CD8-positive, alpha-beta memory T cell (primary cell): ENCODE results near the gene GRK2. TPM values are rescaled to one million over a fixed set of nuclear protein-coding genes. Genes with fewer than 3 reads are reported as not detected.
A peak's percentile ranks its signal among the peaks of the same experiment; 100 is the strongest.
"Not testable (repeated sequence)": the region's sequence is repeated elsewhere in the genome, so short reads cannot be mapped to it uniquely, and the experiment has no call there.

Experiments used
- CTCF ChIA-PET: fragments of 350-600 bp; sonication (Branson Sonifier 250); formaldehyde crosslinking; loops from one replicate; lab custom pipeline; 2021; ENCODE audit warnings: antibody characterized with exemption; lab: Charles Lee
- POLR2A ChIA-PET: fragments of 350-600 bp; sonication (Branson Sonifier 250); formaldehyde crosslinking; loops from one replicate; lab custom pipeline; 2021; ENCODE audit warnings: antibody characterized with exemption; lab: Charles Lee
- DNase-seq, 5 donors: peaks; one replicate each; pipeline versions ENCODE4 v3.0.0 to v3.0.0-alpha.2; 2020 to 2022; ENCODE audit warnings: mixed read lengths in 1 of 5
- H3K27ac ChIP-seq: one replicate; pipeline ENCODE4 v1.7.0; 2013; ENCODE audit warnings: low read depth, mild to moderate bottlenecking, low read length, moderate library complexity
- H3K27me3 ChIP-seq: 2 replicates; pipeline ENCODE4 v1.7.0; 2013; ENCODE audit warnings: low read length, mild to moderate bottlenecking; ENCODE audit not compliant: insufficient read depth, poor library complexity, severe bottlenecking
- H3K36me3 ChIP-seq: 2 replicates; pipeline ENCODE4 v1.7.0; 2013; ENCODE audit warnings: mild to moderate bottlenecking, low read length, moderate library complexity; ENCODE audit not compliant: insufficient read depth
- H3K4me1 ChIP-seq: 2 replicates; pipeline ENCODE4 v1.7.0; 2013; ENCODE audit warnings: mild to moderate bottlenecking, low read length, moderate library complexity; ENCODE audit not compliant: insufficient read depth
- H3K4me3 ChIP-seq: 2 replicates; pipeline ENCODE4 v1.7.0; 2013; ENCODE audit warnings: mild to moderate bottlenecking, low read length
- H3K9me3 ChIP-seq: 2 replicates; pipeline ENCODE4 v1.7.0; 2013; ENCODE audit warnings: mild to moderate bottlenecking, low read length
- H3K27ac Mint-ChIP-seq, 8 donors: one replicate each; pipeline ENCODE4 v1.8.0; 2020 to 2021; ENCODE audit warnings: mixed read lengths in 8 of 8, mild to moderate bottlenecking in 6 of 8, inconsistent platforms in 3 of 8, moderate library complexity in 3 of 8
- H3K27me3 Mint-ChIP-seq, 2 donors: one replicate each; pipeline ENCODE4 v1.8.0; 2020 to 2021; ENCODE audit warnings: mixed read lengths in 2 of 2, mild to moderate bottlenecking in 1 of 2, moderate library complexity in 1 of 2
- H3K36me3 Mint-ChIP-seq, 3 donors: one replicate each; pipeline ENCODE4 v1.8.0; 2020 to 2021; ENCODE audit warnings: mixed read lengths in 3 of 3, inconsistent platforms in 1 of 3, mild to moderate bottlenecking in 1 of 3
- H3K4me1 Mint-ChIP-seq, 3 donors: one replicate each; pipeline ENCODE4 v1.8.0; 2020 to 2021; ENCODE audit warnings: mixed read lengths in 3 of 3, inconsistent platforms in 1 of 3, mild to moderate bottlenecking in 1 of 3
- H3K4me3 Mint-ChIP-seq, 7 donors: one replicate each; pipeline ENCODE4 v1.8.0; 2020 to 2021; ENCODE audit warnings: mixed read lengths in 7 of 7, mild to moderate bottlenecking in 6 of 7, moderate library complexity in 4 of 7, inconsistent platforms in 2 of 7
- H3K9me3 Mint-ChIP-seq, 5 donors: one replicate each; pipeline ENCODE4 v1.8.0; 2020 to 2022; ENCODE audit warnings: mixed read lengths in 5 of 5, mild to moderate bottlenecking in 3 of 5, moderate library complexity in 2 of 5, inconsistent platforms in 1 of 5
- polyA plus RNA-seq: library from polyadenylated mRNA; unstranded; fragments of 300-500 nt; fragmentation: Illumina TruSeq; gene quantifications from one replicate; pipeline ENCODE4 v1.2.3, GENCODE V29; 2021
- total RNA-seq, 2 experiments: library from RNA; stranded (reverse); gene quantifications; one replicate each; pipeline ENCODE4 v1.2.3, GENCODE V29; 2021

The GRK2 gene
- 100 to 1,000 TPM; 237 to 246 TPM for total RNA-seq
- polyA plus RNA-seq: 69.9 TPM

GRCh38 chr11:67266449-67267187 lies at the start of gene GRK2:
Gene GRK2 (plus strand): TSS chr11:67266473. CDS start chr11:67266700, 227 bp downstream.
- DNase-seq: peak in 3 of 5 donors; percentile 40 to 70 (median 45)
- CTCF ChIA-PET: interaction anchor here (0.6 to 8.1 kb wide), 12 partner anchors 9 to 123 kb away, joined by 3 to 114 read pairs (median 4); partner anchors contain the start of genes ANKRD13D and SSH3

GRCh38 chr11:67227726-67228125 lies 38.5 kb upstream of the GRK2 start:
- no peaks in the 10 kb centered on the region for H3K27me3 ChIP-seq
- no peak for DNase-seq
- H3K9me3 Mint-ChIP-seq: no peaks in the 10 kb centered on the region
- H3K27me3 Mint-ChIP-seq: no peaks in the 10 kb centered on the region
- peaks cover 4% of the 10 kb centered on the region for H3K4me1 ChIP-seq
- CTCF ChIA-PET: no interaction called here
- H3K4me3 Mint-ChIP-seq: no peak overlapping the region
- peaks cover 3 to 76% (median 9%) of the 10 kb centered on the region in 3 donors for H3K36me3 Mint-ChIP-seq
- H3K36me3 ChIP-seq: peaks cover 44% of the 10 kb centered on the region
- H3K9me3 ChIP-seq: no peaks in the 10 kb centered on the region
- H3K4me3 ChIP-seq: no peak overlapping the region
- H3K27ac Mint-ChIP-seq: no peak overlapping the region
- peaks cover 15 to 20% (median 15%) of the 10 kb centered on the region in 3 donors for H3K4me1 Mint-ChIP-seq
- POLR2A ChIA-PET: no interaction called here
- H3K27ac ChIP-seq: no peak overlapping the region

More at GRCh38 chr11:67266449-67267187, at the start of gene GRK2:
- H3K4me3 ChIP-seq: peak within 1 kb of the TSS; percentile 99
- no peaks in the 10 kb centered on the region for H3K9me3 ChIP-seq
- peaks cover 24% of the 10 kb centered on the region for H3K36me3 ChIP-seq
- H3K27me3 ChIP-seq: no peaks in the 10 kb centered on the region
- Mint-ChIP-seq H3K4me3 (peak within 1 kb of the TSS; percentile 93 to 98 (median 97)), H3K36me3 (peaks cover 0 to 44% (median 6%) of the 10 kb centered on the region in 3 donors), H3K9me3 (peaks cover 0 to 2% (median 0%) of the 10 kb centered on the region in 5 donors), H3K27me3 (peaks cover 3 to 10% of the 10 kb centered on the region in 2 donors), H3K27ac (peak within 1 kb of the TSS; percentile 87 to 99 (median 99)), H3K4me1 (peaks cover 58 to 85% (median 73%) of the 10 kb centered on the region in 3 donors)
- POLR2A ChIA-PET: interaction anchor here (0.7 to 12.9 kb wide), 7 partner anchors 11 to 116 kb away, joined by 3 to 283 read pairs (median 16); partner anchors contain the start of gene ANKRD13D
- peak within 1 kb of the TSS; percentile 84 for H3K27ac ChIP-seq
- H3K4me1 ChIP-seq: peaks cover 67% of the 10 kb centered on the region

DNA sequence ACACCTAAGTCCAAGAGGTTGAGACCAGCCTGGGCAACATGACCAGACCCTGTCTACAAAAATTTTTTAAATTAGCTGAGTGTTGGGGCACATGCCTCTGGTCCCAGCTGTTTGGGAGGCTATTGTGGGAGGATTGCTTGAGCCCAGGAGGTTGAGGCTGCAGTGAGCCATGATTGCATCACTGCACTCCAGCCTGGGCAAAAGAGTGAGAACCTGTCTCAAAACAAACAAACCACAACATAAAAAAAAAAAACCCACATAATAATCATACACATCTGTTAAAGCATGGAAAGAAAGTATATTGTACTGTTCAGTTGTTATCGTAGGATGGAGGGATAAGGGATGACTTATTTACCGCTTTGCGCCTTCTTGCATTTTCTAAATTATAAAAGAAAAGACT lies 35.9 kb upstream of the GRK2 start:
- H3K4me3 Mint-ChIP-seq: no peak overlapping the region
- peaks cover 3 to 67% (median 13%) of the 10 kb centered on the region in 3 donors for H3K36me3 Mint-ChIP-seq
- POLR2A ChIA-PET: interaction anchor here (0.5 to 1.4 kb wide), 3 partner anchors 9 to 385 kb away, joined by 3 to 9 read pairs (median 3); no protein-coding TSS in a partner anchor
- H3K9me3 ChIP-seq: no peaks in the 10 kb centered on the region
- no peak overlapping the region for H3K27ac ChIP-seq
- H3K4me3 ChIP-seq: no peak overlapping the region
- H3K36me3 ChIP-seq: peaks cover 37% of the 10 kb centered on the region
- peaks cover 24 to 33% (median 27%) of the 10 kb centered on the region in 3 donors for H3K4me1 Mint-ChIP-seq
- no peak for DNase-seq
- peaks cover 4% of the 10 kb centered on the region for H3K4me1 ChIP-seq
- peak overlapping the region; percentile 6 to 70 (median 54) for H3K27ac Mint-ChIP-seq
- CTCF ChIA-PET: interaction anchor here (1.4 kb wide), 1 partner anchor 10 kb away, joined by 4 read pairs; no protein-coding TSS in a partner anchor
- H3K27me3 ChIP-seq: no peaks in the 10 kb centered on the region
- H3K27me3 Mint-ChIP-seq: no peaks in the 10 kb centered on the region
- H3K9me3 Mint-ChIP-seq: no peaks in the 10 kb centered on the region

- Mint-ChIP-seq H3K36me3 (peaks cover 3 to 69% (median 13%) of the 10 kb centered on the region in 3 donors), H3K9me3 (no peaks in the 10 kb centered on the region), H3K27me3 (no peaks in the 10 kb centered on the region), H3K4me3 (no peak overlapping the region), H3K4me1 (peaks cover 24 to 33% (median 27%) of the 10 kb centered on the region in 3 donors), H3K27ac (peak overlapping the region in 3 of 8 donors; percentile 6 to 61 (median 42))
- DNase-seq: no peak
- Histone ChIP-seq H3K4me3 (no peak overlapping the region), H3K36me3 (peaks cover 37% of the 10 kb centered on the region), H3K4me1 (peaks cover 4% of the 10 kb centered on the region), H3K9me3 (no peaks in the 10 kb centered on the region), H3K27me3 (no peaks in the 10 kb centered on the region), H3K27ac (no peak overlapping the region)
- ChIA-PET POLR2A (interaction anchor here (0.5 to 1.4 kb wide), 3 partner anchors 9 to 384 kb away, joined by 3 to 9 read pairs (median 3); no protein-coding TSS in a partner anchor), CTCF (interaction anchor here (1.4 kb wide), 1 partner anchor 9 kb away, joined by 4 read pairs; no protein-coding TSS in a partner anchor)
Observed at GRCh38 chr11:67230886-67231285, 35.4 kb upstream of the GRK2 start.

DNA sequence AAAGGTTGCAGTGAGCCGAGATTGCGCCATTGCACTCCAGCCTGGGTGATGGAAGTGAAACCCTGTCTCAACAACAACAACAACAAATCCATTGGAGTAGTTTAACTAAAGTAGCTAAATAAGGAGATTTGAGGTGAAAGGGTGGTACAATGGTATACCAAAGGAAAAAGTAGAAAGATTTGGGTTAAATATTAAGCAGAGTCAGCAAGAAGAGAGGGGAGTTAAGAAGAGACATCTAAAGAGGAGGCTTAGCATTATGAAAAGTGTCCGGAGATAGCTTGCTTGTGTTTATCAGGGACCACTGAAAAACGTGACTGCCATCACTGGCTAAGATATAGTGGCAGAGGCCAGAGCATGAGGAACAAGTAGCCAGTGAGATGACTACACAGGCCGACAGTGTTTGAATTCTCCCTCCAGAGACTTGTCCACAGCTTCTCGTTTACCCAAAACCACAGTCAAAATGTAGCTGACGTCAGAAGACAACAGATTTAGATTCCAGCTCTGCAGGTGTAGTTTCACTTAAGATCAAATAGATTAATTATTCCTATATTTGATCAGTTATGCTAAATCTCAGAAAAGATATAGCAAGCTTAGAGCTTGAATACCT lies 32.6 kb upstream of the GRK2 start:
- Histone ChIP-seq H3K36me3 (peaks cover 20% of the 10 kb centered on the region), H3K27ac (no peak overlapping the region), H3K4me3 (no peak overlapping the region), H3K4me1 (peaks cover 10% of the 10 kb centered on the region), H3K27me3 (no peaks in the 10 kb centered on the region), H3K9me3 (no peaks in the 10 kb centered on the region)
- POLR2A ChIA-PET: no interaction called here
- H3K27me3 Mint-ChIP-seq: no peaks in the 10 kb centered on the region
- no peaks in the 10 kb centered on the region for H3K9me3 Mint-ChIP-seq
- no peak for DNase-seq
- H3K36me3 Mint-ChIP-seq: peaks cover 3 to 52% (median 7%) of the 10 kb centered on the region in 3 donors
- CTCF ChIA-PET: interaction anchor here (1.0 to 1.5 kb wide), 3 partner anchors 23 to 94 kb away, joined by 3 to 5 read pairs (median 5); no protein-coding TSS in a partner anchor
- peaks cover 30 to 41% (median 37%) of the 10 kb centered on the region in 3 donors for H3K4me1 Mint-ChIP-seq
- H3K27ac Mint-ChIP-seq: peak overlapping the region in 6 of 8 donors; percentile 41 to 88 (median 66)
- peak overlapping the region in 1 of 7 donors; percentile 78 for H3K4me3 Mint-ChIP-seq

GRCh38 chr11:67234571-67234970 lies 31.7 kb upstream of the GRK2 start:
- H3K4me3 Mint-ChIP-seq, H3K27me3 ChIP-seq, DNase-seq, CTCF ChIA-PET, H3K4me3 ChIP-seq, H3K9me3 ChIP-seq, H3K9me3 Mint-ChIP-seq, H3K27ac ChIP-seq, H3K27me3 Mint-ChIP-seq: not testable (repeated sequence)
- POLR2A ChIA-PET: interaction anchor here (0.6 kb wide), 1 partner anchor 119 kb away, joined by 3 read pairs; the partner anchor contains the start of gene POLD4
- peaks cover 0 to 43% (median 4%) of the 10 kb centered on the region in 3 donors for H3K36me3 Mint-ChIP-seq
- H3K27ac Mint-ChIP-seq: peak overlapping the region in 6 of 8 donors; percentile 40 to 88 (median 58)
- peaks cover 36 to 50% (median 46%) of the 10 kb centered on the region in 3 donors for H3K4me1 Mint-ChIP-seq
- peaks cover 11% of the 10 kb centered on the region for H3K36me3 ChIP-seq
- H3K4me1 ChIP-seq: peaks cover 19% of the 10 kb centered on the region

- no peak for DNase-seq
- peaks cover 2% of the 10 kb centered on the region for H3K36me3 ChIP-seq
- no peak overlapping the region for H3K4me3 ChIP-seq
- no peaks in the 10 kb centered on the region for H3K9me3 Mint-ChIP-seq
- no peaks in the 10 kb centered on the region for H3K27me3 ChIP-seq
- peaks cover under 1 to 42% (median 9%) of the 10 kb centered on the region in 3 donors for H3K36me3 Mint-ChIP-seq
- H3K9me3 ChIP-seq: no peaks in the 10 kb centered on the region
- H3K27ac ChIP-seq: no peak overlapping the region
- no peak overlapping the region for H3K27ac Mint-ChIP-seq
- peaks cover 41 to 50% (median 48%) of the 10 kb centered on the region in 3 donors for H3K4me1 Mint-ChIP-seq
- H3K27me3 Mint-ChIP-seq: peaks cover 0 to under 1% of the 10 kb centered on the region in 2 donors
- H3K4me3 Mint-ChIP-seq: no peak overlapping the region
- peaks cover 29% of the 10 kb centered on the region for H3K4me1 ChIP-seq
- ChIA-PET POLR2A (no interaction called here), CTCF (no interaction called here)
Observed at GRCh38 chr11:67237574-67237973, 28.7 kb upstream of the GRK2 start.
